Superior temporal gyrus (tissue), 1 donor: Measurements from ENCODE around the gene ZCWPW1.
A peak's percentile ranks its signal among the peaks of the same experiment; 100 is the strongest.

Experiments used
- DNase-seq: peaks from one replicate; pipeline ENCODE4 v3.0.0-alpha.2; 2016; ENCODE audit errors: extremely low spot score

Gene ZCWPW1

DNA sequence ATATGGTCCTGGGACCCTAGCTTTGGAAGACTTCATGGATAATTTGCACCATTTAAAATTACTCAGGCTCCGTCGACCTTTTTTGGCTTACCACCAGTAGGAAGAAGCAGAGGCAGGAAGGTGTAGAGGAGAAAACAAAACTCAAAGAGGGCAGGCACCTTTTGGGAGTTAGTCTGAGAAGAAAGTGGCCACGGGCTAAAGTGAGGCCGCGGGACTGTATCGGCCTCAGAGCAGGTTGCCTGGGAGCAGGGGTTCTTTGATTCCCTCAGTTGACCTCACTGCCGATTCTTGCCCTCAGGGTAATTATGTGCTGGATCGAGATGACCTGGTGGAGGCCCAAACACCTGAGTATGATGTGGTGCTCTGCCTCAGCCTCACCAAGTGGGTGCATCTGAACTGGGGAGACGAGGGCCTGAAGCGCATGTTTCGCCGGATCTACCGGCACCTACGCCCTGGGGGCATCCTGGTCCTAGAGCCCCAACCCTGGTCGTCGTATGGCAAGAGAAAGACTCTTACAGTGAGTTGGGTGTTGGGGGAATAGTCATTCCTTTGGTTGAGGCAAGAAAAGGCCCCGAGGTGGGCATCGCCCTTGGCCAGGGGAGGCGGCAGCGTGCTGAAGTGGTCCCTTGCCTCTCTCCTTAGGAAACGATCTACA is 4.2 kb upstream of the ZCWPW1 start:
- no peak for DNase-seq

DNA sequence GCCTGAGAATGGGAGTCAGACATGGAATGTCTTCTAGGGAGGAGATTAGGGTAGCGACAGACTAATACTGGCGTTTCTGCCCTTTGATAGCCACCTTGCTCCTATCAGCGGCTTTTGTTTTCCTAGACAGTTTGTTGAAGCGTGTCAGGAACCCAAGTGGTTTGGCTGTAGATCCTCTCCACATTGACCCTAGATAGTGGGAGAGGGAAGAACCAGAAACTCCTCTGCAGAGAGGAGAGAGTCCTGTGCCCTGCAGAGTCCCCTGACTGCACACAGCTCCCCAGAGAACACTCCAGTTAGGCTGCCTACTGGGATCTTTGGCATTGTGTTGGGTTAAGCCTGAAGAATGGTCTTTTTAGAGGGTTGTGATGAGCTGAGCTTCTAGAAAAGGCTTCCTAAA is 3.5 kb upstream of the ZCWPW1 start:
- no peak for DNase-seq

DNA sequence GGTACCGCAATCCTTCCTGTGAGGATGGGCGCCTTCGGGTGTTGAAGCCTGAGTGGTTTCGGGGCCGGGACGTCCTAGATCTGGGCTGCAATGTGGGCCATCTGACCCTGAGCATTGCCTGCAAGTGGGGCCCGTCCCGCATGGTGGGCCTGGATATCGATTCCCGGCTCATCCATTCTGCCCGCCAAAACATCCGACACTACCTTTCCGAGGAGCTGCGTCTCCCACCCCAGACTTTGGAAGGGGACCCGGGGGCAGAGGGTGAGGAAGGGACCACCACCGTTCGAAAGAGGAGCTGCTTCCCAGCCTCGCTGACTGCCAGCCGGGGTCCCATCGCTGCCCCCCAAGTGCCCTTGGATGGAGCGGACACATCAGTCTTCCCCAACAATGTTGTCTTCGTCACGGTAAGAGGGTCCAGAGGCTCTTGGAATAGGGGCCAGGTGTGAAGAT is 2.8 kb upstream of the ZCWPW1 start:
- DNase-seq, result no peak

DNA sequence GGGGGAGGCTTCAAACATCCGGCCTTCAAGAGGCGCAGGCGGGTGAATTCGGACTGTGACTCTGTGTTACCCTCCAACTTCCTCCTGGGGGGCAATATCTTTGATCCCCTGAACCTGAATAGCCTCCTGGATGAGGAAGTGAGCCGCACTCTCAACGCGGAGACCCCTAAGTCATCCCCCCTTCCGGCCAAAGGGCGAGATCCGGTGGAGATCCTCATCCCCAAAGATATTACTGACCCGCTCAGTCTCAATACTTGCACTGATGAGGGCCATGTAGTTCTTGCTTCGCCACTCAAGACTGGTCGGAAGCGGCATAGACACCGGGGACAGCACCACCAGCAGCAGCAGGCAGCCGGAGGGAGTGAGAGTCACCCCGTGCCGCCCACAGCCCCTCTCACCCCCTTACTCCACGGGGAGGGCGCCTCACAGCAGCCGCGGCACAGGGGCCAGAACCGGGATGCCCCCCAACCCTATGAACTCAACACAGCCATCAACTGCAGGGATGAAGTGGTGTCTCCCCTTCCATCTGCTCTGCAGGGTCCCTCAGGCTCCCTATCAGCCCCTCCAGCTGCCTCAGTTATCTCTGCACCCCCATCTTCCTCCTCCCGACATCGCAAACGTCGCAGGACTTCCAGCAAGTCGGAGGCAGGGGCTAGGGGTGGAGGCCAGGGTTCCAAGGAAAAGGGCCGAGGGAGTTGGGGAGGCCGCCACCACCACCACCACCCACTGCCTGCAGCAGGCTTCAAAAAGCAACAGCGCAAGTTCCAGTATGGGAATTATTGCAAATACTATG is 2.2 kb upstream of the ZCWPW1 start:
- no peak for DNase-seq

DNA sequence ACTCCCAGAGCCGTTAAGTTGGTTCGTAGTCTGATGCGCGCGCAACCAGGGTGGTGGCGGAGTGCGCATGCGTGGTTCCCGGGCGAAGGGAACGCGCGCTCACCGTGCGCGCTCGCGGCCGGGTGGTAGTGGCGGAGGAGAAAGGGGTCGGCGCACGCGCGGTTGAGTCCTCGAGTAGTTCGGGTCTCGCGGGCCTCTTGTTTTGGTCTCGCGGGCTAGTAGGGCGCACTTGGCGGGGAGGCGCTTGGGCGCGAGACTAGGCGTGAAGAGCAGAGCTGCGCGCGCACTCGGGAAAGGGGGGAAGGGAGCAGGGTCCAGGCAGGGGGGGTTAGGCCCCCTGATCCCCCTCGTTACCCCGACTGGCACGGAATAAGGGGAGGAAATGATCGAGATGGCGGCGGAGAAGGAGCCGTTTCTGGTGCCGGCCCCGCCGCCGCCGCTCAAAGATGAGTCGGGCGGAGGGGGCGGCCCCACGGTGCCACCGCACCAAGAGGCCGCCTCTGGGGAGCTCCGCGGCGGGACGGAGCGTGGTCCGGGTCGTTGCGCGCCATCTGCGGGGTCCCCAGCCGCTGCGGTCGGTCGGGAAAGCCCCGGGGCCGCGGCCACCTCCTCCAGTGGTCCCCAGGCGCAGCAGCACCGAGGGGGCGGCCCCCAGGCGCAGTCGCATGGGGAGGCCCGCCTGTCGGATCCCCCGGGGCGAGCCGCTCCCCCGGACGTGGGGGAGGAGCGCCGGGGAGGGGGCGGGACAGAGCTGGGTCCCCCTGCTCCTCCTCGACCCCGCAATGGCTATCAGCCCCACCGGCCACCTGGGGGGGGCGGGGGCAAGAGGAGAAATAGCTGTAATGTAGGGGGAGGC is 1.4 kb upstream of the ZCWPW1 start, which contains the start of gene MEPCE:
MEPCE (plus strand) TSS at position 195 of the 856 bp plus-strand sequence; CDS start at position 383, 188 bp downstream.
- DNase-seq, result peak; percentile 93

DNA sequence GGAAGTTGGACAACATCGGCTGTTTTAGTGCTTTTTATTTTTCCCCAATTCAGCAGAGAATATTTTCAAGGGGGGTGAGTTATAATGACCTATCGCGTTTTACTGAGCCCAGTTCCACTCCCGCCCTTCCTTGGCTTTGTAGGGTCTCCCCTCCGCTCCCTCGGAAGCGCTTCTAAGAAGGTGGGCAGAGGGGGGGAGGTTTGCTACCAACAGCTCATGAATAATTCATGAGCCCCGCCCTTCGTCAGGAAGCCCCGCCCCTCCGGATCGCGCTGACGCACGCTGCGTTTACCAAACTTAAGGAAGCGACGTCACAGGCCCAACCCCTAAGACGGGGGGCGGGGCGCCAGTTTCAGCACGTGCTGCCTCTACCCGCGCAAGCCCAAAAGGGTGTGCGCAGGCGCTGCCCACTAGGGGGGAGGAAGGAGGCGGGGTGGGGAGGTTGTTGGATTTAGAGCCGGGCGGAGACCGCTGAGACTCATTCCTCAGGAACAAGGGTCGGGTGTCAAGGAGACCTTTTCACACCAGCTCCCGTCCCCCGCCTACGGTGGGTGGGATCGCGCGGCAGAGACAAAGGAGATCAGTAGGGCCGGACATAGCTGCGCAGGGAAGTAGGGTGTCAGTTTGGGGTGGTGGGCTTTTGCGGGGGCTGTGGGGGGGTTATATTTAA is 599 bp upstream of the ZCWPW1 start:
- peak; percentile 99 for DNase-seq

DNA sequence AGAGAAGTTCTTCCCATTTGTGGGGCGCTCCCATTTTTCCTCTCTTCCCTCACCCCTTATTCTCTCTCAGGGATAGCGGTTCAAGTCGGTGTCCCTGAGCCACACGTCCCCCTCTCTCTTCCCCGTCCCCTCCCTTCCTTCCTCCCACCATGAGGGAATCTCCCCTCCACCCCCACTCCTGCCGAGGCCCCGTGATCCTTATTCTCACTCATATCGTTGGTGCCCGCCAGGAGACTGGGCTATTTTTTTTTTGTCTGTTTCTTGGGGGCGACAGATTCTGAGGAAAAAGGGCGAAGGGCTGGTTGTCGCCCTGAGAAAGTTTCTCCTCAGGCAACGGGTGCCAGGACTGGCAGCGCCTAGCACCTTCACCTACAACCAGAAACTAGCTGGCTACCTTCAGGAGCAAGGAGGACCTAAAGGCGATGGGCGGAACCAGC is 723 bp downstream of the ZCWPW1 start:
- DNase-seq, result no peak

DNA sequence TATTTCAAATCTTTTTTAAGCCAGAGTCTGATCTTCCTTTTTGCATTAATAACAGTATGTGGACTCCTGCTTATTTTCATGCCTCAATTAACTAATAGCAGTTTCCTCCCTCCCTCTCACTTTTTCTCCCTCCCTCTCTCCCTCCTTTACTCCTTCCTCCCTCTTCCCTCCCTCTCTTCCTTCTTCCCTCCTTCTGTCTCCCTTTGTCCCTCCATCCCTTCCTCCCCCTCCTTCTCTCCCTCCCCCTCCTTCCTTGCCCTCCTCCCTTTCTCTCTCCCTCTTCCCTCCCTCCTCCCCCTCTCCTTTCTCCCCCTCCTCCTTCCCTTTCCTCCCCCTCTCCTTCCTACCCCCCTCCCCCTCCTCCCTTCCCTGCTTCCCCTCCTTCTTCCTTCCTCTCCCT is 2.0 kb downstream of the ZCWPW1 start:
- DNase-seq, result no peak

DNA sequence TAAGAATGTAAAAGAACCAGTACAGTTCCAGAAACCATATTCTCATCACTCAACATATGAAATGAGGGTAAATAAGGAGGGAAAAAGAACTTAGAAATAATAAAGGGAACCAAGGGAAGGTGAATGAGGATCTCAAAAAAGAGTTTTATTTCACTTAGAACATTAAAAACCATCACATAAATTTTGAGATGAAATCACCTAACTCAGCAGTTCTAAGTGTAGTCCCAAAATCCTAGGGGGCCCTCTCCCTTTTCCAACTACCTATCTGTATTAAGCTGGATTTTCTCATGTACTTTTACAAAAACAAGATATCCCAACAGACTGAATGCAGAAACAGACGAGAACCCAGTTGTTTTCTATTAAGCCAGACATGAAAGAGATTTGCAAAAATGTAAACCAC is 3.2 kb downstream of the ZCWPW1 start:
- no peak for DNase-seq

DNA sequence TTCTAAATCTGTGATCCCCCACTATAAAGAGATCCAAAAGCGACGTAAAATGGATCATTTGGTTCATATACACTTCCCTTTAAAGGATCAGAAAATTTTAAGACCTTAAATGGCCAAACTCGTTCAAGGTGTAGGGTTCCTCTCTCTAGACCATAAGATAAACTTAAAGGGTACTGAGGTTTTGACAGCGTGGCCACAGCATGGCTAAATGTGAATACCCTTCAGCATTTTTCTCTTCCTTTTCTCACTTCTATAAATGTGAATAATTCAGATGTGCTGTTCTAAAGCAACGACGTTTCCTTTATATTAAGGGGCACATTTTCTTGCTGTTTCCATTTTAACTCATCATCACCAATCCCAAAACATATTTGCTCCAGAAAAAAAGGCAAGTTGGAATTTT is 5.2 kb downstream of the ZCWPW1 start:
- no peak for DNase-seq

DNA sequence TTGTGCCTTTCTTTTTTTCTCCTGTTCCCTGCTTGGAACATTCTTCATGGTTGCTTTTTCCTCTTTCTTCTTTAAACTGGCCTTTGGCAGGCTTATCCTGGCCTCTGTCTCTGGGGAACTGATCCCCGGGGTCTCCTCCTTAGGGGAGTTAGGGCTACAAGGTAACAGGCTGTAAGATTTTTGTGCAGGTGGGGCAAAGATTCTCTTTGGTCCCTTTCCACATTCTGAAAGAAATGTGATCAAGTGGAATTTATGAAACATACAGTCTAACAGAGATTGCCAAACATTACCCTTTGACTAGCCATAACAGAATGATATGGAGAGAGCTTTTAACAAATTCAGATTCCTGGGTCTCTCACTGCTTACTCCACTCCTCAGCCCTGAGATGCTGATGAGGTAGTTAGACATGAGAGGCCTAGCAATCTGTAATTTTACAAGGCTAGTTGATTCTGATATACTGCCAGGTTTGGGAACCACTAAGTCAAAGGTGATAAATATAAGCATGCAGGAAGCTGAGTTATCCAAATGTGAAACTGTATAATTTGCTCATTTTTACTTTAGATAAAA is 8.8 kb downstream of the ZCWPW1 start:
- DNase-seq, result no peak

DNA sequence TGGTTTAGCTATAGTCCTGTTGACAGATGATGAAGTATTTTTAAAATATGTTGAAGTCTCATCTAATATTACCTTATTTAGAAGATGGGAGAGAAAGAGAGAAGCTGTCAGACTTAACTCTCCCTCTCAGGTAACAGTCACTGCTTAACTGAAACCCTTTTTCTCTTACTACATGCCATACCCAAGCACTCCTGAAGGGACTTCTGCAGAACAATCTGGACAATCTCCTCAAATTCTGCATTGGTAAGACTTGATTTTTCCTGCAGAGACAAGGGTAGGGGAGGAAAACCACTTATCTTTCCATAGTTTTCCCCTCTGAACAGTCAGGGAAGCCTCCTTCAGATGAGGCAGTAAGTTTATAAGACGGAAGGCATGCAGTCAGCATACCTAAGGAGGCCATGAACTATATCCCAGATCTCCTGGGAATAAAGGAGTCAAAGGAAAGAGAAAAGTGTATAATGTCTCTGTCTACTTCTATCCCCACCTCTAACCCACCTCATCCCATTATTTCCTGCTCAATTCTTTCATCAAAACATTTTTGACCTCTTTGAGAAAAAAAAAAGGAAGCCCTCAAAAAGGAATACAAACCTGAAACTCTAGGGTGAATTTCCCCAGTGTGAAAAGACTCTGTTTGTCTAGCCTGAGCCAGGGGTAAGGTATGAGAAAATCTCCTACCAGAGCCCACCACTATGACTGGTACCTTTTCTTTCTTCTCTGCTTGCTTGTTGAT is 9.4 kb downstream of the ZCWPW1 start:
- no peak for DNase-seq

DNA sequence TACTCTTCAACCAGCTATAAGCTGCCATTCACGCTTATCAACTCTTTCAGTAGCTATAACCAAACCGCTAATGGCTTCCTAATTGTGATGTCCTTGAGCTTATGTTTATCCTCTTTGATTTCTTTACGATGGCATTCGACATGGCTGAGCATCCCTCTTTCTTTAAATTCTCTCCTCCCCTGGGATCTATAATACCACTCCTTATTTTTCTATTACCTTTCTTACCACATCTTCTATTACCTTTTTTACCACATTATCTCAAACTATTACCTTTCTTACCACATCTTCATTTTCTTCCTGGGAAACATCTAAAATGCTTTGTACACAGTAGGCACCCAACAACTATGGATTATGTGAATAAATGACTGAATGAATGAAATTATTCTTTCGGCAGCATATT is 13.1 kb downstream of the ZCWPW1 start:
- DNase-seq, result no peak

DNA sequence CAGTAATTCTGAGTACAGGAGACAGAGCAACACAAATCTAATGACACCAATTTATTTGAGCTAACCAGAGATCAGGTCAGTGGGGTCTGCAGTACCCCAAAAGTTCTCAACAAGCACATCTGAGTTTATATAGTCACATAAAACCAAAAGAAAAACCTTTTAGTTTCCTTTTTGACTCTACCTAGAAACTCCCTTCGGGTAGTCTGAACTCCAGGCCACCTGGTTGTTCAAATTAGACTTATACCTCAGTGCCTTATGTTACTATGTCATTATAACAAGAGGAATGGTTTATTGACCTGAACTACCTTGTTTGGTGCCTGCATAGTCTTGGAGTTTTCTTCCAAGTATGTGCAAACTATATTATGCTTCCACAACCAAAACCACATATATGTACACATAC is 14.6 kb downstream of the ZCWPW1 start:
- DNase-seq, result no peak

DNA sequence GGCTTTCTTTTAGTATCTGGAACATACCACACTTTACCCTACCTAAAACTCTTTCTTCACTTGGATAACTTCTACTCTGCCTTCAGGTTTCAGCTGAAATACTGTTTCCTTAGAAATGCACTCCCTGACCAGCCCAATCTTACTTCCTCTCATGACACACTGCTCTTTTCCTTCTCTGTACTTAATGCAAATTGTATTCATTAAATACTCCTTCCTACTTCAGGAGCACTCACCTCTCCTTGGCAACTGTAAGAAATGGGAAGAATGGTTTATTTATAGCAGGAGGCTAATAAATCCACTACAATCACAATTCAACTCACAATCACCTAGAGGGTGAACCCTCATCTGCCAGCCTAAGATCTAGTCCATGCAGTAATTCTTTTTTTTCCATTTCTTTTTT is 15.2 kb downstream of the ZCWPW1 start:
- no peak for DNase-seq

DNA sequence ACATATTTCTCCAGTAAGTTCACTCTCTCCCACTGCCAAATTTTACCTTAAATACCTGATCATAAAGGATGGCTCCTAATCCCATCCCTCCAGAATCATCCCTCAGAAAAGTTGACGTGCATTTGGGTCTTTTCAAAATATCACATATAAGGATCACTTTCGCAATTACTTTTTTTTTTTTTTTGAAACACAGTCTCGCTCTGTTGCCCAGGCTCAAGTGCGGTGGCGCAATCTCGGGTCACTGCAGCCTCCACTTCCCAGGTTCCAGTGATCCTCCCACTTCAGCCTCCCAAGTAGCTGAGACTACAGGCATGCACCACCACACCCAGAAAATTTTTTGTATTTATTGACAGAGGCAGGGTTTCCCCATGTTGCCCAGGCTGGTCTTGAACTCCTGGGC is 17.4 kb downstream of the ZCWPW1 start:
- DNase-seq, result no peak

DNA sequence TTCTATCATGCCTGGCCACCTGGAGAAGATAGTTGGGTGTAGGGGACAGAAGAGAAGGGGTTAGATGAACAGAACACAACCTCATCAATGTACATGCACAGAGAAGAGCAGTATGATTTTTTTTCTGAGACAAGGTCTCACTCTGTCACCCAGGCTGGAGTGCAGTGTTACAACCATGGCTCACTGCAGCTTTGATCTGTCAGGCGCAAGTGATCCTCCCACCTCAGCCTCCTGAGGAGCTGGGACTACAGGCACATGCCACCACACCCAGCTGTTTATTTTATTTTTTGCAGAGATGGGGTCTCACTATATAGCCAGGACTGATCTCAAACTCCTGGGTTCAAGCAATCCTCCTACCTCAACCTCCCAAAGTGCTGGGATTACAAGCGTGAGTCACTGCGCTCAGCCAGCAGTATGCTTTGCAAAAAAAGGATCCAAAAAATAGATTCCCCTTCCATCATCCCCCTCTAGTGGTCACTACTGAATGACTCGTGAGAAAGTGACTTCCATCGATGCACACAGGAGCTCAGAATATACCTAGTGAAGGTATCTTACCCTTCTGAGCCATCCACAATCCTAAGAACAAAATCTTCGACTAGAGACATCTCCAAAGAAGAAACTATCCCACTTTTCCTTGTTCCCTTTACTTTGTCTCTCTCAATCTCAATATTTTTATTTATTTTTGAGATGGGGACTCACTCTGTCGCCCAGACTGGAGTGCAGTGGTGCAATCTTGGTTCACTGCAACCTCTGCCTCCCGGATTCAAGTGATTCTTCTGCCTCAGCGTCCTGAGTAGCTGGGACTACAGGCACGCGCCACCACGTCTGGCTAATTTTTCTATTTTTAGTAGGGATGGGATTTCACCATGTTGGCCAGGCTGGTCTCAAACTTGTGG is 21.0 kb downstream of the ZCWPW1 start:
- peak; percentile 70 for DNase-seq

DNA sequence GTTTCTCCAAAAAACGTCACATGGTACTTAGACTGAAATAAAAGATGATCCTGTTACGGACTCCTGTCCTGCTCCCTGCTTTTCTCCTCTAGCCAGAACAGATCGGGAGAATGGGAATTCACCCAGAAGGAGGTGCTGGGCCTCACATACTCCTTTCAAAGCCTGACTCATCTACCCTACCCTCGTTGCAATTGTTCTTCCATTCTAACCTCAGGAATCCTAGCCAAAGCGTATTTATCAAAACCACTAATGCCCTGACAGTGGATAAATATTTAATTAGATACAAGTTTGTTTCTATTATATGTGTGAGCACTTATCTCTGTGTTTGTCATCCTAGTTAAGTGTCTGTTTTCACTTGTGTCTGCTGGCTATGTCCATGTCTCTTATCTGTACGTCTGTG is 21.7 kb downstream of the ZCWPW1 start:
- DNase-seq, result no peak

DNA sequence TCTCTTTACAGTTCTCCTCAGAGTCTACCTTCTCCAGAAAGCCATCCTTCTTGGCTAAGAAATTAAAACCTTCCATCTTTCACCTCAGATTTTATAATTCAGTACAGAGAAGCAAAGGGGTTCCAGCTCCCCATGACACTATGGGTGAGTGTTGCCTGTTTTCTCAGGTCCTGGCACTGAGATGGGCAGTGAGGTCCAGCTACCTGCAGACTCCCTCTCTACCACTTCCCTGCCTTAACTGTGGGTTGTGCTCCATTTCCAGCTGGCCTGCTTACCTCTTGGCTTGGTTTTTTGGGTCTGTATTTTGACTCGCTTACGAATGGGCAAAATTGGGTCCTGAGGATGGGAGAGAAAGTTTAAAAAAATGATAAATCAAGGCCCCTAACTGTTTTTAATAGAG is 26.3 kb downstream of the ZCWPW1 start:
- no peak for DNase-seq

DNA sequence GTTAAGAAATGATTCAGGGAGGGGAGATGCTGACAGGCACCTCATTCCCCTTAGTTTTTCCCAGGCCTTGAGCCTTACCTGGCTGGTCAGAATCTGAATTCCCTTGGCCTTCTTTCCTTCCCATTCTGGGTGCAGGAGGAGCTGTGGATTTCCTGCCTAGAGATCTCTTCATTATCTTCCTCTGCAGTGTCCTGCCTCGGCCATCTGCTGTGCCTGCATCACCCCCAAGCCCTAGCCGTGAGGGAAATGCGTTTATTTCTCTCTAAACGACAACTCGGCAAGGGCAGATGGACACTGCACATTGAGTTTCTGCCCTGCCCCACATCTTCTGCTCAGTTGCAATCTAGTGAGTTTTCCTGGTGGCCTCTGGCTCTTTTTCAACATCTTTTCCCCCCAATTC is 26.7 kb downstream of the ZCWPW1 start:
- DNase-seq, result no peak
